ENCODE measurements around the gene FGF7. TPM values are rescaled to one million over a fixed set of nuclear protein-coding genes. Genes with fewer than 3 reads are reported as not detected.

The FGF7 gene
- total and polyA plus RNA-seq, 10 of the 15 experiments (the other 5 are each of a cell fraction or from before 2014, with no cell fraction given), result 0.08 TPM; not detected in 9

- Histone ChIP-seq H3K4me1 (ENCODE audit: control insufficient read depth, insufficient read depth, low read length) (peaks cover 7% of the 10 kb centered on the region), H3K4me2 (ENCODE audit: control insufficient read depth, insufficient read depth) (peak overlapping the region; percentile 44), H2AFZ (ENCODE audit: control insufficient read depth, low read depth, low read length) (peak overlapping the region; percentile 15), H3K27me3 (replicated peaks in 1 of 2; ENCODE audit: control insufficient read depth in 2 of 2, insufficient read depth in 2 of 2, low read length in 1 of 2) (no peaks in the 10 kb centered on the region), H3K9me3 (replicated peaks; ENCODE audit: control insufficient read depth, insufficient read depth, low read length) (no peaks in the 10 kb centered on the region), H3K36me3 (ENCODE audit: control insufficient read depth in 2 of 2, insufficient read depth in 2 of 2, low read length in 1 of 2) (no peaks in the 10 kb centered on the region), H3K9ac (ENCODE audit: control insufficient read depth, insufficient read depth, low read length) (no peak overlapping the region; the same call in 1 of the 2 replicates), H4K20me1 (ENCODE audit: control insufficient read depth, insufficient read depth) (no peaks in the 10 kb centered on the region), H3K4me3 (no peak overlapping the region), H3K27ac (ENCODE audit: control insufficient read depth, insufficient read depth) (peak overlapping the region; percentile 24; the same call in 1 of the 2 replicates), H3K79me2 (ENCODE audit: control insufficient read depth, insufficient read depth, low read length) (no peaks in the 10 kb centered on the region)
- in situ Hi-C loops (cut with MboI), result no loop called here
- no peak for TF ChIP-seq MEF2A (IDR thresholded peaks at IDR 0.05; ENCODE audit: insufficient read depth, low read depth, low read length)
- no peak for TF ChIP-seq TARDBP (IDR thresholded peaks at IDR 0.05; ENCODE audit: borderline replicate concordance)
- TF ChIP-seq SRF (IDR thresholded peaks at IDR 0.05; ENCODE audit: low read depth in 2 of 2, low read length in 2 of 2), result no peak
- TF ChIP-seq BRCA1 (IDR thresholded peaks at IDR 0.05; ENCODE audit: low read depth, low read length), result no peak
- TF ChIP-seq YBX1 (IDR thresholded peaks at IDR 0.05), result no peak
- no peak for TF ChIP-seq POLR2AphosphoS5 (IDR thresholded peaks at IDR 0.05; ENCODE audit: low read length)
- no peak for TF ChIP-seq MXI1 (IDR thresholded peaks at IDR 0.05; ENCODE audit: low read depth, low read length)
- TF ChIP-seq RFX5 (IDR thresholded peaks at IDR 0.05; ENCODE audit: low read depth, low read length), result no peak
- no peak for TF ChIP-seq ZZZ3 (IDR thresholded peaks at IDR 0.05; ENCODE audit: control insufficient read depth, insufficient read length, low read depth)
- intact Hi-C loops (cut with micrococcal nuclease; ENCODE audit: unreplicated experiment), result no loop called here
- BruUV-seq (replicated peaks), result no TSS peak
- no peak for FAIRE-seq
- ChIA-PET CTCF (interaction anchor here (0.7 to 2.1 kb wide), 8 partner anchors 12 to 579 kb away, joined by 3 to 12 read pairs (median 4); partner anchors contain the start of gene FGF7), RAD21 (ENCODE audit: unreplicated experiment) (interaction anchor here (0.6 to 1.8 kb wide), 9 partner anchors 9 to 662 kb away, joined by 3 to 10 read pairs (median 3); no protein-coding TSS in a partner anchor), POLR2A (no interaction called here), SMC1A (ENCODE audit: uncharacterized antibody, unreplicated experiment) (interaction anchor here (0.9 to 1.7 kb wide), 8 partner anchors 36 to 582 kb away, joined by 3 to 9 read pairs (median 4); partner anchors contain the start of gene FGF7)
- 97% methylated on average over 2 of the region's 2 CpGs for WGBS (ENCODE audit: insufficient coverage, insufficient replicate concordance, low lambda C conversion rate, missing lambda C conversion rate)
- DNase-seq (ENCODE audit: low read depth, low spot score), result no peak
- ATAC-seq, result no peak
Measured at GRCh38 chr15:49472338-49472737, 49.3 kb downstream of the FGF7 start.

- BruUV-seq (replicated peaks), result no TSS peak
- Histone ChIP-seq H3K36me3 (ENCODE audit: control insufficient read depth in 2 of 2, insufficient read depth in 2 of 2, low read length in 1 of 2) (no peaks in the 10 kb centered on the region), H3K4me3 (no peak overlapping the region), H3K27me3 (replicated peaks in 1 of 2; ENCODE audit: control insufficient read depth in 2 of 2, insufficient read depth in 2 of 2, low read length in 1 of 2) (no peaks in the 10 kb centered on the region), H3K79me2 (ENCODE audit: control insufficient read depth, insufficient read depth, low read length) (no peaks in the 10 kb centered on the region), H3K9ac (ENCODE audit: control insufficient read depth, insufficient read depth, low read length) (no peak overlapping the region), H2AFZ (ENCODE audit: control insufficient read depth, low read depth, low read length) (no peak overlapping the region), H3K27ac (ENCODE audit: control insufficient read depth, insufficient read depth) (no peak overlapping the region), H3K4me1 (ENCODE audit: control insufficient read depth, insufficient read depth, low read length) (peaks cover 7% of the 10 kb centered on the region), H3K9me3 (replicated peaks; ENCODE audit: control insufficient read depth, insufficient read depth, low read length) (no peaks in the 10 kb centered on the region), H4K20me1 (ENCODE audit: control insufficient read depth, insufficient read depth) (no peaks in the 10 kb centered on the region), H3K4me2 (ENCODE audit: control insufficient read depth, insufficient read depth) (no peak overlapping the region)
- 0% methylated on average over 1 of the region's 1 CpG for WGBS (ENCODE audit: insufficient coverage, insufficient replicate concordance, low lambda C conversion rate, missing lambda C conversion rate)
- SMC1A ChIA-PET (ENCODE audit: uncharacterized antibody, unreplicated experiment), result no interaction called here
- intact Hi-C loops (cut with micrococcal nuclease; ENCODE audit: unreplicated experiment), result no loop called here
- CTCF ChIA-PET, result no interaction called here
- POLR2A ChIA-PET, result no interaction called here
- RAD21 ChIA-PET (ENCODE audit: unreplicated experiment), result no interaction called here
- DNase-seq (ENCODE audit: low read depth, low spot score), result no peak
- no peak for ATAC-seq
- in situ Hi-C loops (cut with MboI), result no loop called here
- no peak for FAIRE-seq
- no peak for TF ChIP-seq NR2C2 (IDR thresholded peaks at IDR 0.05; ENCODE audit: borderline replicate concordance, control insufficient read depth, insufficient read length, low read depth)
- TF ChIP-seq SIN3A (IDR thresholded peaks at IDR 0.05; ENCODE audit: low read depth, low read length), result no peak
- no peak for TF ChIP-seq MXI1 (IDR thresholded peaks at IDR 0.05; ENCODE audit: low read depth, low read length)
- no peak for TF ChIP-seq ZNF384 (IDR thresholded peaks at IDR 0.05; ENCODE audit: borderline replicate concordance, low read depth, low read length)
- TF ChIP-seq NR2C1 (IDR thresholded peaks at IDR 0.05), result no peak
- no peak for TF ChIP-seq BCL3 (IDR thresholded peaks at IDR 0.05; ENCODE audit: borderline replicate concordance, insufficient read depth, low read depth, low read length, poor library complexity, severe bottlenecking)
- TF ChIP-seq ZNF207 (IDR thresholded peaks at IDR 0.05; ENCODE audit: borderline replicate concordance), result no peak
- no peak for TF ChIP-seq SREBF2 (IDR thresholded peaks at IDR 0.05; ENCODE audit: low read length)
- TF ChIP-seq NR2F1 (conservative IDR thresholded peaks at IDR 0.05), result no peak
- TF ChIP-seq RUNX3 (IDR thresholded peaks at IDR 0.05; ENCODE audit: low read length), result no peak
Measured at GRCh38 chr15:49473031-49473430, 50.0 kb downstream of the FGF7 start.
